ENCODE results near the gene PALD1.

DNA sequence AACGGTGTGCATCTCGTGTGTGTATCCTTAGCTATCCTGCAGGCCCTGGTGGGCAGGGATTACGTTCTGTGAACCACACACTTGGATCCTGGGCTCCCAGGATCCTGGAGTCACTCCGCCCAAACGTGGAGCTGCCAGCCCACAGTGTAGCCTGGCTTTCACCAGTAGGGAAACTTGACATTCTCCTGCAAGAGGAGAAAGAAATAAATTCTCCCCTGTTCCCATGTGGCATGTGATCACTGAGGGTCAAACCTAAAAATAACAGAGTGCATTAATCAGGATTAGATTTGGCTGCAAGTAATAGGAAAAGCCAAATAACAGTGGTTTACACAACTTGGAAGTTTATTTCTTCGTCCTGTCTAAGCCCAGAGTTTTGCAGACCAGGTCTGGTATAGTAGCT lies 32.3 kb downstream of the PALD1 start:
- TF ChIP-seq, protein P1, sequence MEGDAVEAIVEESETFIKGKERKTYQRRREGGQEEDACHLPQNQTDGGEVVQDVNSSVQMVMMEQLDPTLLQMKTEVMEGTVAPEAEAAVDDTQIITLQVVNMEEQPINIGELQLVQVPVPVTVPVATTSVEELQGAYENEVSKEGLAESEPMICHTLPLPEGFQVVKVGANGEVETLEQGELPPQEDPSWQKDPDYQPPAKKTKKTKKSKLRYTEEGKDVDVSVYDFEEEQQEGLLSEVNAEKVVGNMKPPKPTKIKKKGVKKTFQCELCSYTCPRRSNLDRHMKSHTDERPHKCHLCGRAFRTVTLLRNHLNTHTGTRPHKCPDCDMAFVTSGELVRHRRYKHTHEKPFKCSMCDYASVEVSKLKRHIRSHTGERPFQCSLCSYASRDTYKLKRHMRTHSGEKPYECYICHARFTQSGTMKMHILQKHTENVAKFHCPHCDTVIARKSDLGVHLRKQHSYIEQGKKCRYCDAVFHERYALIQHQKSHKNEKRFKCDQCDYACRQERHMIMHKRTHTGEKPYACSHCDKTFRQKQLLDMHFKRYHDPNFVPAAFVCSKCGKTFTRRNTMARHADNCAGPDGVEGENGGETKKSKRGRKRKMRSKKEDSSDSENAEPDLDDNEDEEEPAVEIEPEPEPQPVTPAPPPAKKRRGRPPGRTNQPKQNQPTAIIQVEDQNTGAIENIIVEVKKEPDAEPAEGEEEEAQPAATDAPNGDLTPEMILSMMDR (IDR thresholded peaks at IDR 0.05; ENCODE audit: insufficient read depth, low read length) = no peak
- no peak for TF ChIP-seq POLR2AphosphoS5 (IDR thresholded peaks at IDR 0.05; ENCODE audit: low read depth)

All from HL-60 (cell line).